HepG2 (cell line): ENCODE results near the gene UGT1A8. TPM values are rescaled to one million over a fixed set of nuclear protein-coding genes. Genes with fewer than 3 reads are reported as not detected.
A peak's percentile ranks its signal among the peaks of the same experiment; 100 is the strongest.

Source experiments
- ATAC-seq: fragments of 200-7000 bp; cut with Tn5 transposase; 3 replicates; pipeline ENCODE4 v1.9.1; 2020; ENCODE audit warnings: mild to moderate bottlenecking, moderate library complexity
- BruUV-seq: library from RNA; stranded (reverse); fragments of 400-500 nt; replicated peaks from 2 replicates; lab custom pipeline; 2021; lab: Mats Ljungman, UMichigan
- CTCF ChIA-PET: fragments of 300-600 bp; formaldehyde crosslinking; extraction: SDS; loops from one replicate; lab custom pipeline; 2021; ENCODE audit warnings: low total read pairs, inconsistent platforms, low intra/inter-chr PET ratio; lab: Yijun Ruan, JAX
- POLR2A ChIA-PET: fragments of 350-600 bp; sonication (Branson Sonifier 250); formaldehyde crosslinking; loops from one replicate; lab custom pipeline; 2020; ENCODE audit warnings: antibody characterized with exemption, inconsistent platforms; lab: Yijun Ruan, JAX
- DNase-seq: peaks from one replicate; pipeline ENCODE4 v3.0.0-alpha.2; 2015; ENCODE audit warnings: low spot score
- FAIRE-seq: peaks from 3 replicates; lab custom pipeline; 2011; peaks lifted over from hg19 to GRCh38; lab: Jason Lieb, UNC
- H2AFZ ChIP-seq: one replicate; pipeline ENCODE4 v1.6.1; 2011; ENCODE audit warnings: low read length, inconsistent platforms
- H3K27ac ChIP-seq: fragments of 300-600 bp; 3 replicates; pipeline ENCODE4 v1.8.0; 2011; ENCODE audit warnings: mixed run types, mild to moderate bottlenecking, mixed read lengths, low read length, inconsistent platforms; ENCODE audit not compliant: insufficient read depth; ENCODE audit errors: extremely low read length
- H3K27me3 ChIP-seq, 2 experiments: fragments of 200-600 bp in 1 of 2; 2 replicates in 1 of 2; 3 replicates in 1 of 2; pipeline versions ENCODE4 v1.6.0 to v1.8.0; 2011; ENCODE audit warnings: low read length in 2 of 2, mild to moderate bottlenecking in 2 of 2, moderate library complexity in 2 of 2, inconsistent platforms in 1 of 2; ENCODE audit not compliant: insufficient read depth in 2 of 2, control insufficient read depth in 1 of 2
- H3K36me3 ChIP-seq, 2 experiments: fragments of 200-600 bp in 1 of 2; replicated peaks in 1 of 2; 2 replicates in 1 of 2; 3 replicates in 1 of 2; pipeline versions ENCODE4 v1.5.1 to v1.8.0; 2011; ENCODE audit warnings: low read length in 2 of 2, inconsistent platforms in 1 of 2; ENCODE audit not compliant: insufficient read depth in 2 of 2, control insufficient read depth in 1 of 2
- H3K4me1 ChIP-seq: 2 replicates; pipeline ENCODE4 v1.5.1; 2012; ENCODE audit warnings: low read length, inconsistent platforms; ENCODE audit not compliant: insufficient read depth
- H3K4me2 ChIP-seq: 2 replicates; pipeline ENCODE4 v1.6.0; 2011; ENCODE audit warnings: low read depth, low read length, inconsistent platforms
- H3K4me3 ChIP-seq, 3 experiments: fragments of 200-600 bp in 1 of 3; sonication (generic), shearing (Covaris generic) in 1 of 3; replicated peaks in 1 of 3; 2 replicates each; pipeline ENCODE4 v1.5.1; 2011 to 2016; ENCODE audit warnings: low read length in 3 of 3, inconsistent platforms in 2 of 3, low read depth in 2 of 3, mild to moderate bottlenecking in 2 of 3, control low read depth in 1 of 3, mixed read lengths in 1 of 3; ENCODE audit not compliant: insufficient read depth in 1 of 3
- H3K79me2 ChIP-seq: one replicate; pipeline ENCODE4 v1.6.1; 2011; ENCODE audit warnings: low read length, inconsistent platforms; ENCODE audit not compliant: insufficient read depth
- H3K9ac ChIP-seq: 2 replicates; pipeline ENCODE4 v1.6.0; 2011; ENCODE audit warnings: mild to moderate bottlenecking, low read depth, low read length, inconsistent platforms; ENCODE audit not compliant: insufficient read depth
- H3K9me3 ChIP-seq: 2 replicates; pipeline ENCODE4 v1.5.1; 2012; ENCODE audit warnings: mild to moderate bottlenecking, low read length
- H4K20me1 ChIP-seq: 2 replicates; pipeline ENCODE4 v1.6.0; 2011; ENCODE audit warnings: inconsistent platforms, mild to moderate bottlenecking, low read length, moderate library complexity; ENCODE audit not compliant: insufficient read depth
- MIXL1 ChIP-seq: IDR thresholded peaks from 2 replicates; pipeline ENCODE4 v1.6.1; 2016
- SOX5 ChIP-seq: IDR thresholded peaks from 2 replicates; pipeline ENCODE4 v1.6.1; 2016; ENCODE audit warnings: borderline replicate concordance
- ZBTB34 ChIP-seq: sonication (generic); formaldehyde crosslinking; IDR thresholded peaks from 2 replicates; pipeline ENCODE4 v1.8.0; 2022; ENCODE audit warnings: mild to moderate bottlenecking, missing genetic modification reagents
- WGBS: methylation state at CpG from one replicate; pipeline ENCODE4 v1.1.6; 2017; ENCODE audit warnings: low lambda C conversion rate; 5-methylcytosine and 5-hydroxymethylcytosine counted together
- in situ Hi-C: cut with HindIII; loops from 2 replicates; pipeline ENCODE4 v1.10.0; 2017; ENCODE audit warnings: low pct_unique_long_range_greater_than_20kb; ENCODE audit not compliant: extremely low pct_ligation_motif_present
- intact Hi-C: fragments of 100-400 bp; cut with micrococcal nuclease; formaldehyde crosslinking; loops from one replicate; pipeline ENCODE4 v1.10.0; 2022; ENCODE audit not compliant: unreplicated experiment
- polyA plus RNA-seq, 8 experiments: library from polyadenylated mRNA; depleted of rRNA in 3 of 8; stranded (reverse) in 7 of 8; unstranded in 1 of 8; fragments of >200 nt; fragmentation: Illumina TruSeq in 4 of 8; extraction: Trizol in 4 of 8; gene quantifications; 2 replicates each; pipeline versions ENCODE4 v1.2.1 to v1.2.3, GENCODE V29; 2011 to 2016; ENCODE audit warnings: low read depth in 4 of 8, missing spikeins in 1 of 8, mixed read lengths in 1 of 8; ENCODE audit not compliant: insufficient read depth in 1 of 8
- total RNA-seq, 5 experiments: library from RNA; depleted of rRNA; stranded (reverse); fragments of >200 nt; fragmentation: Illumina TruSeq; extraction: Trizol; gene quantifications; 2 replicates each; pipeline ENCODE4 v1.2.3, GENCODE V29; 2016; ENCODE audit warnings: low read depth in 1 of 5
- TF ChIP-seq, protein P1 (sequence below): sonication (generic); formaldehyde crosslinking; IDR thresholded peaks from 2 replicates; pipeline ENCODE4 v1.5.1; 2020; ENCODE audit warnings: mild to moderate bottlenecking, missing genetic modification reagents, moderate library complexity

The UGT1A8 gene
- total and polyA plus RNA-seq, 2 of the 13 experiments (the other 11 are each of a cell fraction or from before 2014, with no cell fraction given) = not detected

GRCh38 chr2:233754872-233755611 is 137.6 kb downstream of the UGT1A8 start:
- no peaks in the 10 kb centered on the region for H3K36me3 ChIP-seq
- DNase-seq = no peak
- TF ChIP-seq SOX5 (CRISPR knock-in tag) = no peak
- TF ChIP-seq MIXL1 = no peak
- TF ChIP-seq ZBTB34 = no peak
- TF ChIP-seq, protein P1, sequence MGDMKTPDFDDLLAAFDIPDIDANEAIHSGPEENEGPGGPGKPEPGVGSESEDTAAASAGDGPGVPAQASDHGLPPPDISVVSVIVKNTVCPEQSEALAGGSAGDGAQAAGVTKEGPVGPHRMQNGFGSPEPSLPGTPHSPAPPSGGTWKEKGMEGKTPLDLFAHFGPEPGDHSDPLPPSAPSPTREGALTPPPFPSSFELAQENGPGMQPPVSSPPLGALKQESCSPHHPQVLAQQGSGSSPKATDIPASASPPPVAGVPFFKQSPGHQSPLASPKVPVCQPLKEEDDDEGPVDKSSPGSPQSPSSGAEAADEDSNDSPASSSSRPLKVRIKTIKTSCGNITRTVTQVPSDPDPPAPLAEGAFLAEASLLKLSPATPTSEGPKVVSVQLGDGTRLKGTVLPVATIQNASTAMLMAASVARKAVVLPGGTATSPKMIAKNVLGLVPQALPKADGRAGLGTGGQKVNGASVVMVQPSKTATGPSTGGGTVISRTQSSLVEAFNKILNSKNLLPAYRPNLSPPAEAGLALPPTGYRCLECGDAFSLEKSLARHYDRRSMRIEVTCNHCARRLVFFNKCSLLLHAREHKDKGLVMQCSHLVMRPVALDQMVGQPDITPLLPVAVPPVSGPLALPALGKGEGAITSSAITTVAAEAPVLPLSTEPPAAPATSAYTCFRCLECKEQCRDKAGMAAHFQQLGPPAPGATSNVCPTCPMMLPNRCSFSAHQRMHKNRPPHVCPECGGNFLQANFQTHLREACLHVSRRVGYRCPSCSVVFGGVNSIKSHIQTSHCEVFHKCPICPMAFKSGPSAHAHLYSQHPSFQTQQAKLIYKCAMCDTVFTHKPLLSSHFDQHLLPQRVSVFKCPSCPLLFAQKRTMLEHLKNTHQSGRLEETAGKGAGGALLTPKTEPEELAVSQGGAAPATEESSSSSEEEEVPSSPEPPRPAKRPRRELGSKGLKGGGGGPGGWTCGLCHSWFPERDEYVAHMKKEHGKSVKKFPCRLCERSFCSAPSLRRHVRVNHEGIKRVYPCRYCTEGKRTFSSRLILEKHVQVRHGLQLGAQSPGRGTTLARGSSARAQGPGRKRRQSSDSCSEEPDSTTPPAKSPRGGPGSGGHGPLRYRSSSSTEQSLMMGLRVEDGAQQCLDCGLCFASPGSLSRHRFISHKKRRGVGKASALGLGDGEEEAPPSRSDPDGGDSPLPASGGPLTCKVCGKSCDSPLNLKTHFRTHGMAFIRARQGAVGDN (CRISPR knock-in tag) = 0 out of 2 replicates have a peak, but pooled peaks have one; percentile 23
- BruUV-seq = no TSS peak
- WGBS = 96% methylated on average over 38 of the region's 44 CpGs
- ATAC-seq = no peak
- no peaks in the 10 kb centered on the region for H3K79me2 ChIP-seq
- intact Hi-C loops = no loop called here
- no peak overlapping the region for H3K9ac ChIP-seq
- H3K27ac ChIP-seq = no peak overlapping the region
- in situ Hi-C loops = no loop called here
- ChIA-PET CTCF (no interaction called here), POLR2A (no interaction called here)
- H2AFZ ChIP-seq = no peak overlapping the region
- peaks cover 7 to 78% of the 10 kb centered on the region in 2 experiments; a peak in 4 of 5 replicates for H3K27me3 ChIP-seq
- no peak overlapping the region for H3K4me2 ChIP-seq
- peaks cover 41% of the 10 kb centered on the region for H3K4me1 ChIP-seq
- peaks cover 23% of the 10 kb centered on the region for H3K9me3 ChIP-seq
- H4K20me1 ChIP-seq = no peaks in the 10 kb centered on the region
- no peak for FAIRE-seq
- H3K4me3 ChIP-seq = no peak overlapping the region
